ENCODE results near the gene CCDC77.
A peak's percentile ranks its signal among the peaks of the same experiment; 100 is the strongest.
"Not testable (repeated sequence)": the region's sequence is repeated elsewhere in the genome, so short reads cannot be mapped to it uniquely, and the experiment has no call there.

CCDC77 gene

DNA sequence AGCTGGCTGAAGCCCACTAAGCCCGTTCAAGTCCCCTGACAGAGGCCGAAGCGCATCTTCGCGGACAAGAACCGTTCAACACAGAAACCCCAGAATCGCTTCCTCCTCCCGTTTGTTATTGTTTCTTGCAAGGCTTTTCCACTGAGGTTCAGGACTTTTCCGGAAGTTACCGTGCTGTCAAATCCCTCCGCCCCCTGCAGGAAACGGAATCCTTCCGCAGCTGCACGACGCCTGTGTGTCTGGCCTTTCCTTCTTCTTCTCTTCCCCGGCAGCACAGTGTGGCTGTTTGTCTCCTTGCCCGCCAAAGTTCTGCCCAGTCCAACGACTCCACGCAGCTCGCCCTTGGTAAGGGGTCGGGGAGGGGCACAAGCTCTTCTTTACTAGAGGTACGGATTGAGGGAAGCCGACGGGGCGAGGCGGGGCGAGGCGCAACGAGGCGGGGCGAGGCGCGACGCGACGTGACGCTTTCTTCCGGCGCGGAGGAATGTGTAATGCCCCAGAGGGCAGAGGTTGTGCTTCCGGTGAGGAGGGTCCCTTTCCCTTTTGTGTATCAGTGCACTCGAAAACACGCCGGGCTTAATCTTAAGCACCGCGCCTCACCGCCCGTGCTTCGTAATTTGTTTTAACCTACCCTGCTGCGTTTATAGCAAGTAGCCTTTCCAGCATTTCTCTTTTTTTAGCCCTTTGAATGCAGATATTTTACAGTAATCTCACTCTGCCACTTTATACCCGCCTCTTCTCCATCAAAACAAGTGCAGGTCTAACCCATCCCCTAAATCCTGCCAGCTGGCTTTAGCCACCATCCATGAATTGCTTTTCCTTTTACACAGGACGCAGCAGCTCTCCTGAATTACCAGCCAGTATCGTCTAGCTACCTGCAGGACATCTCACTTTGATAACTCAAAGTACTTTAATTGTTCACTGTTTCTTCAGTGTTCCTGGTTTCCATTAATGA lies 12.0 kb upstream of the CCDC77 start, which contains the start of gene KDM5A:
Gene KDM5A, minus strand, starts transcription at position 179 of the 955 bp plus-strand sequence. CDS start 229 bp downstream, outside the sequence.
- H3K79me2 ChIP-seq (ENCODE audit: control insufficient read depth, insufficient read depth, low read length, unreplicated experiment), result peaks cover 42% of the 10 kb centered on the region
- H3K36me3 ChIP-seq (ENCODE audit: insufficient read depth, low read length), result peaks cover 7% of the 10 kb centered on the region
- peak within 1 kb of the TSS; percentile 95 for H3K4me3 ChIP-seq (ENCODE audit: low read depth, low read length)
- H3K27me3 ChIP-seq (ENCODE audit: insufficient read depth, low read length), result no peaks in the 10 kb centered on the region
- H2AFZ ChIP-seq (ENCODE audit: low read length, unreplicated experiment), result peak within 1 kb of the TSS; percentile 83
- peaks cover 22% of the 10 kb centered on the region for H3K4me1 ChIP-seq (ENCODE audit: control insufficient read depth, insufficient read depth, low read length, unreplicated experiment)
- peak within 1 kb of the TSS; percentile 88 for H3K27ac ChIP-seq (ENCODE audit: low read depth, low read length)

GRCh38 chr12:400828-401227 lies 616 bp upstream of the CCDC77 start:
- Histone ChIP-seq H3K4me1 (ENCODE audit: control insufficient read depth, insufficient read depth, low read length, unreplicated experiment) (peaks cover 10% of the 10 kb centered on the region), H3K79me2 (ENCODE audit: control insufficient read depth, insufficient read depth, low read length, unreplicated experiment) (peaks cover 17% of the 10 kb centered on the region), H2AFZ (ENCODE audit: low read length, unreplicated experiment) (peak overlapping the region; percentile 38), H3K4me3 (ENCODE audit: low read depth, low read length) (peak overlapping the region; percentile 89), H3K36me3 (ENCODE audit: insufficient read depth, low read length) (no peaks in the 10 kb centered on the region), H3K27me3 (ENCODE audit: insufficient read depth, low read length) (no peaks in the 10 kb centered on the region), H3K27ac (ENCODE audit: low read depth, low read length) (no peak overlapping the region)

DNA sequence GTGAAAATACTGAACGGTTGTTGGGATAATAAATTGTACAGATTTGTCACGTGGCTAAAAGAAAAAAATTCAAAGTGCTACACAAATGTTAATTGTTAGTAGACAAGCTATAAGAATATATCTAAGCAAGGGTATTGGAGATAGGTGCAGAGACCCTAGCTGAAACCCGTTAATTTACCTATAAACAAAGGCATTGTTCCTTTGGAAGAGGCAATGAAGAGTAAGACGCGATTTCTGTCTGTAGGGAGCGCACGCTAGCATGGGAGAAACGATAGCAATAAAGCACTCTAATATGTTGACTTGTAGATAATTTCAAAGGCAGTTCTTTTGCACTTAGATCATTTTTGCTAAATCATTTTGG lies 565 bp downstream of the CCDC77 start:
- Histone ChIP-seq H2AFZ (ENCODE audit: low read length, unreplicated experiment) (peak overlapping the region; percentile 80), H3K4me1 (ENCODE audit: control insufficient read depth, insufficient read depth, low read length, unreplicated experiment) (peaks cover 16% of the 10 kb centered on the region), H3K27me3 (ENCODE audit: insufficient read depth, low read length) (no peaks in the 10 kb centered on the region), H3K27ac (ENCODE audit: low read depth, low read length) (peak overlapping the region; percentile 23; the same call in 1 of the 2 replicates), H3K36me3 (ENCODE audit: insufficient read depth, low read length) (peaks cover 6% of the 10 kb centered on the region; the same call in 1 of the 2 replicates), H3K4me3 (ENCODE audit: low read depth, low read length) (peak overlapping the region; percentile 89), H3K79me2 (ENCODE audit: control insufficient read depth, insufficient read depth, low read length, unreplicated experiment) (peaks cover 17% of the 10 kb centered on the region)

- no peak overlapping the region for H3K4me3 ChIP-seq (ENCODE audit: low read depth, low read length)
- peaks cover 15% of the 10 kb centered on the region for H3K36me3 ChIP-seq (ENCODE audit: insufficient read depth, low read length)
- no peak overlapping the region for H2AFZ ChIP-seq (ENCODE audit: low read length, unreplicated experiment)
- no peaks in the 10 kb centered on the region for H3K79me2 ChIP-seq (ENCODE audit: control insufficient read depth, insufficient read depth, low read length, unreplicated experiment)
- no peak overlapping the region for H3K27ac ChIP-seq (ENCODE audit: low read depth, low read length)
- no peaks in the 10 kb centered on the region for H3K27me3 ChIP-seq (ENCODE audit: insufficient read depth, low read length)
- H3K4me1 ChIP-seq (ENCODE audit: control insufficient read depth, insufficient read depth, low read length, unreplicated experiment), result no peaks in the 10 kb centered on the region
Observed at GRCh38 chr12:414859-415258, 13.4 kb downstream of the CCDC77 start.

DNA sequence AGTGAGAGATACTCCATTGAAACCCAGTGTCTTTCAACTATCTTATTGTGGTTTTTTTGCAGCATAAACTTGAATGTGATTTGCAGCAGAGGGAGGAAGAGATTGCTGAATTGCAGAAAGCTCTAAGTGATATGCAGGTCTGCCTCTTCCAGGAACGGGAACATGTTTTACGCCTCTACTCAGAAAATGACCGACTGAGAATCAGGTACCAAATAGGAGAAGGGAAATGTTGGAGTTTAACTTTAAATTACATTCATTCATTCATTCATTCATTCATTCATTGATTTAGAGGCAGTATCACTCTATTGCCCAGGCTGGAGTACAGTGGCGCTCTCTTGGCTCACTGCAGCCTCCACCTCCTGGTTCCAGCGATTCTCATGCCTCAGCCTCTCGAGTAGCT lies 17.0 kb downstream of the CCDC77 start:
- no peaks in the 10 kb centered on the region for H3K79me2 ChIP-seq (ENCODE audit: control insufficient read depth, insufficient read depth, low read length, unreplicated experiment)
- H3K27ac ChIP-seq (ENCODE audit: low read depth, low read length), result no peak overlapping the region
- H2AFZ ChIP-seq (ENCODE audit: low read length, unreplicated experiment), result no peak overlapping the region
- peaks cover 15% of the 10 kb centered on the region for H3K36me3 ChIP-seq (ENCODE audit: insufficient read depth, low read length)
- no peaks in the 10 kb centered on the region for H3K4me1 ChIP-seq (ENCODE audit: control insufficient read depth, insufficient read depth, low read length, unreplicated experiment)
- H3K27me3 ChIP-seq (ENCODE audit: insufficient read depth, low read length), result no peaks in the 10 kb centered on the region
- no peak overlapping the region for H3K4me3 ChIP-seq (ENCODE audit: low read depth, low read length)

GRCh38 chr12:422526-422925 lies 21.1 kb downstream of the CCDC77 start:
- H3K36me3 ChIP-seq (ENCODE audit: insufficient read depth, low read length), result peaks cover 7% of the 10 kb centered on the region; the same call in 1 of the 2 replicates
- no peaks in the 10 kb centered on the region for H3K27me3 ChIP-seq (ENCODE audit: insufficient read depth, low read length)
- H3K4me1 ChIP-seq (ENCODE audit: control insufficient read depth, insufficient read depth, low read length, unreplicated experiment), result no peaks in the 10 kb centered on the region
- H2AFZ ChIP-seq (ENCODE audit: low read length, unreplicated experiment), result no peak overlapping the region
- no peak overlapping the region for H3K4me3 ChIP-seq (ENCODE audit: low read depth, low read length)
- no peaks in the 10 kb centered on the region for H3K79me2 ChIP-seq (ENCODE audit: control insufficient read depth, insufficient read depth, low read length, unreplicated experiment)
- H3K27ac ChIP-seq (ENCODE audit: low read depth, low read length), result no peak overlapping the region

DNA sequence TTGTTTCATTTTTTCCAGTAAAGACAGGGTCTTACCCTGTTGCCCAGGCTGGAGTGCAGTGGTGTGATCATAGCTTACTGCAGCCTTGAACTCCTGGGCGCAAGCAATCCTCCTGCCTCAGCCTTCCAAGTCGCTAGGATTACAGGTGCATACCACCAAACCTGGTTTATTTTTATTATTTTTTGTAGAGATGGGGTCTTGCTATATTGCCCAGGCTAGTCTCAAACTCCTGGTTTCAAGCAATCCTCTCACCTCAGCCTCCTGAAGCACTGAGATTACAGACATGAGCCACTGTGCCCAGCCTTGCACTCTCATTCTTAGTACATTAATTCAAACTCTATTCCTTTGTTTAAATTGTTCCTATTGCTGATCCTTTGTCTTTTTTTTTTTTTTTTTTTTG lies 34.3 kb downstream of the CCDC77 start:
- H3K36me3 ChIP-seq (ENCODE audit: insufficient read depth, low read length), result peaks cover 11% of the 10 kb centered on the region; the same call in 1 of the 2 replicates
- not testable (repeated sequence) for H3K4me3 ChIP-seq (ENCODE audit: low read depth, low read length); H3K27me3 ChIP-seq (ENCODE audit: insufficient read depth, low read length); H3K27ac ChIP-seq (ENCODE audit: low read depth, low read length); H3K79me2 ChIP-seq (ENCODE audit: control insufficient read depth, insufficient read depth, low read length, unreplicated experiment); H3K4me1 ChIP-seq (ENCODE audit: control insufficient read depth, insufficient read depth, low read length, unreplicated experiment); H2AFZ ChIP-seq (ENCODE audit: low read length, unreplicated experiment)

- Histone ChIP-seq H2AFZ (ENCODE audit: low read length, unreplicated experiment) (no peak overlapping the region), H3K4me1 (ENCODE audit: control insufficient read depth, insufficient read depth, low read length, unreplicated experiment) (no peaks in the 10 kb centered on the region), H3K79me2 (ENCODE audit: control insufficient read depth, insufficient read depth, low read length, unreplicated experiment) (no peaks in the 10 kb centered on the region), H3K27me3 (ENCODE audit: insufficient read depth, low read length) (peaks cover 4% of the 10 kb centered on the region; the same call in 1 of the 2 replicates), H3K27ac (ENCODE audit: low read depth, low read length) (no peak overlapping the region), H3K4me3 (ENCODE audit: low read depth, low read length) (no peak overlapping the region), H3K36me3 (ENCODE audit: insufficient read depth, low read length) (no peaks in the 10 kb centered on the region)
Observed at GRCh38 chr12:442235-442884, 40.9 kb downstream of the CCDC77 start.

DNA sequence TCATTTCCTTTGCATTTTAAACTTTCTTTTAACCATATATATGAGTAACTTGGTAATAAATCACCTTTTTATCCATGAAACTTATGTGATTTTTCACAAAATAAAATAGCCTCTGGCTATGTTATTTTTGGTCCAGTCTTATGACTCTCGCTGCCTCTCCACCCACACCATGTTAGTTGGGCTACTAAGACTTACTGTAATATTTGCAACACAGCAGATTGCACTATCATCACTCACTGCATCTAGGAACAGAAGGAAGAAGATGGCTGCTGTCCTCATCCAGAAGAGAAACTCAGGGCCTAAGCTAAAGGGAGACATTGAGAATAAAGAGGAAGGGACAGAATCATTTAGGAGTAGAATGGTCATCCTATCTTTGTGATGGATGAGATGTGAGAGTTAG lies 45.7 kb downstream of the CCDC77 start:
- H3K4me3 ChIP-seq (ENCODE audit: low read depth, low read length), result no peak overlapping the region
- no peaks in the 10 kb centered on the region for H3K79me2 ChIP-seq (ENCODE audit: control insufficient read depth, insufficient read depth, low read length, unreplicated experiment)
- H3K4me1 ChIP-seq (ENCODE audit: control insufficient read depth, insufficient read depth, low read length, unreplicated experiment), result no peaks in the 10 kb centered on the region
- no peaks in the 10 kb centered on the region for H3K36me3 ChIP-seq (ENCODE audit: insufficient read depth, low read length)
- no peak overlapping the region for H3K27ac ChIP-seq (ENCODE audit: low read depth, low read length)
- peaks cover 32% of the 10 kb centered on the region for H3K27me3 ChIP-seq (ENCODE audit: insufficient read depth, low read length)
- H2AFZ ChIP-seq (ENCODE audit: low read length, unreplicated experiment), result no peak overlapping the region

GRCh38 chr12:449203-449602 lies 47.8 kb downstream of the CCDC77 start:
- no peaks in the 10 kb centered on the region for H3K4me1 ChIP-seq (ENCODE audit: control insufficient read depth, insufficient read depth, low read length, unreplicated experiment)
- H3K79me2 ChIP-seq (ENCODE audit: control insufficient read depth, insufficient read depth, low read length, unreplicated experiment), result no peaks in the 10 kb centered on the region
- H2AFZ ChIP-seq (ENCODE audit: low read length, unreplicated experiment), result no peak overlapping the region
- H3K27ac ChIP-seq (ENCODE audit: low read depth, low read length), result no peak overlapping the region
- H3K36me3 ChIP-seq (ENCODE audit: insufficient read depth, low read length), result no peaks in the 10 kb centered on the region
- no peak overlapping the region for H3K4me3 ChIP-seq (ENCODE audit: low read depth, low read length)
- peaks cover 38% of the 10 kb centered on the region for H3K27me3 ChIP-seq (ENCODE audit: insufficient read depth, low read length)
